SU-DHL-6 (cell line): ENCODE data around the gene CLCF1.
A peak's percentile ranks its signal among the peaks of the same experiment; 100 is the strongest.

Experiments
- H2AFZ ChIP-seq: fragments of 200-600 bp; sonication (generic); 2 replicates; pipeline ENCODE4 v1.6.1; 2014; ENCODE audit warnings: low read depth, mild to moderate bottlenecking, moderate library complexity, mixed read lengths, antibody characterized with exemption, low read length; ENCODE audit not compliant: severe bottlenecking
- H3F3A ChIP-seq: fragments of 200-600 bp; shearing (Covaris generic); 2 replicates; pipeline ENCODE4 v1.6.0; 2016; ENCODE audit warnings: antibody characterized with exemption, mild to moderate bottlenecking; ENCODE audit not compliant: insufficient read depth
- H3K27ac ChIP-seq: fragments of 200-600 bp; sonication (generic); 2 replicates; pipeline ENCODE4 v1.5.1; 2016; ENCODE audit warnings: low read depth, mild to moderate bottlenecking, low read length, moderate library complexity, mixed read lengths
- H3K27me3 ChIP-seq: fragments of 200-600 bp; sonication (generic), shearing (Covaris generic); 2 replicates; pipeline ENCODE4 v1.6.0; 2014; ENCODE audit warnings: mild to moderate bottlenecking, low read length
- H3K36me3 ChIP-seq: fragments of 200-600 bp; sonication (generic); 2 replicates; pipeline ENCODE4 v1.6.1; 2014; ENCODE audit warnings: mild to moderate bottlenecking, low read length, mixed read lengths
- H3K4me2 ChIP-seq: fragments of 300-600, 200-600 bp; shearing (Covaris generic), sonication (generic); 2 replicates; pipeline ENCODE4 v1.6.0; 2014; ENCODE audit warnings: low read length, low read depth, mild to moderate bottlenecking; ENCODE audit not compliant: poor library complexity, severe bottlenecking
- H3K4me3 ChIP-seq: fragments of 200-600 bp; sonication (generic); 2 replicates; pipeline ENCODE4 v1.5.1; 2014; ENCODE audit warnings: antibody characterized with exemption, low read length, mild to moderate bottlenecking, mixed read lengths; ENCODE audit not compliant: insufficient read depth, poor library complexity, severe bottlenecking
- H3K79me2 ChIP-seq: fragments of 200-600 bp; sonication (generic); 2 replicates; pipeline ENCODE4 v1.6.1; 2014; ENCODE audit warnings: mild to moderate bottlenecking, low read length, moderate library complexity; ENCODE audit not compliant: insufficient read depth
- H3K9ac ChIP-seq: fragments of 200-600 bp; sonication (generic); 2 replicates; pipeline ENCODE4 v1.7.0; 2014; ENCODE audit warnings: mild to moderate bottlenecking, low read length
- H3K9me2 ChIP-seq: fragments of 200-600 bp; sonication (generic); replicated peaks from 2 replicates; pipeline ENCODE4 v1.6.1; 2014; ENCODE audit warnings: low read length; ENCODE audit not compliant: insufficient read depth
- H3K9me3 ChIP-seq: fragments of 200-600 bp; sonication (generic); 2 replicates; pipeline ENCODE4 v1.6.1; 2014; ENCODE audit warnings: low read length, mixed read lengths; ENCODE audit not compliant: insufficient read depth
- H4K20me1 ChIP-seq: fragments of 200-600 bp; sonication (generic); 2 replicates; pipeline ENCODE4 v1.6.1; 2014; ENCODE audit warnings: low read depth, mild to moderate bottlenecking, antibody characterized with exemption, low read length, moderate library complexity, mixed read lengths
- EZH2phosphoT487 ChIP-seq: fragments of 200-600 bp; sonication (generic), shearing (Covaris generic); conservative IDR thresholded peaks from 2 replicates; pipeline ENCODE4 v1.6.1; 2018; ENCODE audit warnings: mild to moderate bottlenecking, antibody characterized with exemption, low read length, moderate library complexity, mixed read lengths
- TF ChIP-seq, protein P1 (sequence below): fragments of 200-600 bp; sonication (generic); IDR thresholded peaks from one replicate; pipeline ENCODE4 v1.5.1; 2017; ENCODE audit warnings: antibody characterized with exemption, mild to moderate bottlenecking, low read length, moderate library complexity; ENCODE audit not compliant: insufficient read depth, poor library complexity, severe bottlenecking

Gene CLCF1

GRCh38 chr11:67375320-67376055, 2.1 kb upstream of the CLCF1 start:
- H3K27ac ChIP-seq = no peak overlapping the region
- H3K27me3 ChIP-seq = no peaks in the 10 kb centered on the region
- H3K4me2 ChIP-seq = no peak overlapping the region

GRCh38 chr11:67374571-67375281, 1.3 kb upstream of the CLCF1 start:
- H3F3A ChIP-seq = no peaks in the 10 kb centered on the region
- no peaks in the 10 kb centered on the region for H3K27me3 ChIP-seq
- H3K27ac ChIP-seq = no peak overlapping the region
- H2AFZ ChIP-seq = no peak overlapping the region
- H3K4me3 ChIP-seq = no peak overlapping the region
- no peaks in the 10 kb centered on the region for H3K9me2 ChIP-seq
- H3K9ac ChIP-seq = no peak overlapping the region
- no peak for TF ChIP-seq EZH2phosphoT487
- TF ChIP-seq, protein P1, sequence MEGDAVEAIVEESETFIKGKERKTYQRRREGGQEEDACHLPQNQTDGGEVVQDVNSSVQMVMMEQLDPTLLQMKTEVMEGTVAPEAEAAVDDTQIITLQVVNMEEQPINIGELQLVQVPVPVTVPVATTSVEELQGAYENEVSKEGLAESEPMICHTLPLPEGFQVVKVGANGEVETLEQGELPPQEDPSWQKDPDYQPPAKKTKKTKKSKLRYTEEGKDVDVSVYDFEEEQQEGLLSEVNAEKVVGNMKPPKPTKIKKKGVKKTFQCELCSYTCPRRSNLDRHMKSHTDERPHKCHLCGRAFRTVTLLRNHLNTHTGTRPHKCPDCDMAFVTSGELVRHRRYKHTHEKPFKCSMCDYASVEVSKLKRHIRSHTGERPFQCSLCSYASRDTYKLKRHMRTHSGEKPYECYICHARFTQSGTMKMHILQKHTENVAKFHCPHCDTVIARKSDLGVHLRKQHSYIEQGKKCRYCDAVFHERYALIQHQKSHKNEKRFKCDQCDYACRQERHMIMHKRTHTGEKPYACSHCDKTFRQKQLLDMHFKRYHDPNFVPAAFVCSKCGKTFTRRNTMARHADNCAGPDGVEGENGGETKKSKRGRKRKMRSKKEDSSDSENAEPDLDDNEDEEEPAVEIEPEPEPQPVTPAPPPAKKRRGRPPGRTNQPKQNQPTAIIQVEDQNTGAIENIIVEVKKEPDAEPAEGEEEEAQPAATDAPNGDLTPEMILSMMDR = no peak
- no peak overlapping the region for H3K4me2 ChIP-seq
- no peaks in the 10 kb centered on the region for H3K79me2 ChIP-seq
- H3K9me3 ChIP-seq = no peaks in the 10 kb centered on the region
- H4K20me1 ChIP-seq = no peaks in the 10 kb centered on the region
- no peaks in the 10 kb centered on the region for H3K36me3 ChIP-seq

More at GRCh38 chr11:67375320-67376055, 2.1 kb upstream of the CLCF1 start:
- no peaks in the 10 kb centered on the region for H4K20me1 ChIP-seq
- H3K4me3 ChIP-seq = no peak overlapping the region
- TF ChIP-seq, protein P1 = no peak
- TF ChIP-seq EZH2phosphoT487 = no peak
- no peak overlapping the region for H2AFZ ChIP-seq
- H3K36me3 ChIP-seq = no peaks in the 10 kb centered on the region
- no peak overlapping the region for H3K9ac ChIP-seq
- no peaks in the 10 kb centered on the region for H3K9me2 ChIP-seq
- no peaks in the 10 kb centered on the region for H3K9me3 ChIP-seq
- H3K79me2 ChIP-seq = no peaks in the 10 kb centered on the region
- no peaks in the 10 kb centered on the region for H3F3A ChIP-seq

DNA sequence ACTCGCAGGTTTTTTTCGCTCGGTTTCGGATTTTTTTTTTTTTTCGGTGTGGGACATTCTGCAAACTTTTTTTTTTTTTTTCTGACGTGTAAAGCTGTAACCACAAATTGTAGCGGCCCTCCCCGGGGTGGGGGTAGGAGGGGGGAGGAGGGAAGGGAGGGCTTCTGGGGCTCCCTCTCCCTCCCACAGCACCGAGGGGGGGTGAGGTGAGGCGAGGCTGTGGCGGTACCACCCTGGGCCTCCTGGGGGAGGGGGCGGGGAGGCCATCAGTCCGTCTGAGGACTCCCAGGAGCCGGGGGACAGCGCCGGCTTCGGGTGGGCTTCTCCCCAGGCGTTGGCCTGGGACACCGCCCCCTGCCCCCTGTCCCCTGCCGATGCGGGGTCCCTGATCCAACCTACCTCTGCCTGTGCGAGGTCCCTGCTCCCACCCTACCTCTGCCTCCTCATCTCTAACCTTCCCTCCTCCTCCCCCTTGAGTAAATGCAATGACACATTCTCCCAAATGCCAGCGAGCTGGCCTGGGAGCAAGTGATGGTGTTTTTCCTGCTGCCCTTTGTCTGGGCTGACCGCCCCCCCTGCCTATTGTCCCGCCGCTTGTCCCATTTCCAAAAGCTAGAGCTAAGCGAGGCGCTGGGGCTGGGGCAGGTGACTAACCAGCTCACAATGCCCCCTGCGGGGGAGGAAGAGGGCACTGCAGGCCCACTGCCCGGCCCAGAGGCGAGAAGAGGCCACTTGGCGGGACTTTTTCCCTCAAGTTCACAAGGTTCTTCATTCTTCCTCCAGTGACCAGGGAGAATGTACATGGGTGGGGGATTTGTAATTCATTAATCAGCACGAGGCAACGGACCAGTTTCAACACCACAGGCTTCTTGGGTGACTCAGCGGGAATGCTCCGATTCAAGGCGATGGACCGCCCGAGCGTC, 511 bp upstream of the CLCF1 start:
- Histone ChIP-seq H2AFZ (peak overlapping the region; percentile 68), H3K27me3 (no peaks in the 10 kb centered on the region), H3K36me3 (no peaks in the 10 kb centered on the region), H3K4me3 (peak overlapping the region; percentile 55), H3K9me3 (no peaks in the 10 kb centered on the region), H3K79me2 (no peaks in the 10 kb centered on the region), H3K9me2 (no peaks in the 10 kb centered on the region), H3K9ac (peak overlapping the region; percentile 60), H3K27ac (no peak overlapping the region), H4K20me1 (no peaks in the 10 kb centered on the region), H3F3A (no peaks in the 10 kb centered on the region), H3K4me2 (peak overlapping the region; percentile 62)
- TF ChIP-seq, protein P1 = no peak
- TF ChIP-seq EZH2phosphoT487 = no peak
